Omental fat pad (tissue), 4 donors: ENCODE data around the gene SGMS2. TPM values are rescaled to one million over a fixed set of nuclear protein-coding genes. Genes with fewer than 3 reads are reported as not detected.

ENCODE experiments used
- ATAC-seq: fragments of 150-250 bp; one replicate; pipeline ENCODE4 v1.9.1; 2016; ENCODE audit warnings: mild to moderate bottlenecking, moderate library complexity; ENCODE audit not compliant: low FRiP score
- DNase-seq: peaks from one replicate; pipeline ENCODE4 v3.0.0-alpha.2; 2019; ENCODE audit warnings: low spot score
- CTCF ChIP-seq, 3 donors: fragments of 450-650 bp; IDR thresholded peaks; one replicate each; pipeline ENCODE4 v1.5.1; 2016 to 2017; ENCODE audit warnings: antibody characterized with exemption in 3 of 3, mild to moderate bottlenecking in 3 of 3, moderate library complexity in 2 of 3
- total RNA-seq, 4 donors: library from RNA; depleted of rRNA; stranded (reverse); fragments of >200 nt; gene quantifications; one replicate each; pipeline ENCODE4 v1.1.0, GENCODE V29; 2016

The SGMS2 gene
- total RNA-seq, 4 donors from 2014 or later, result 20.2 to 473 (median 149) TPM

GRCh38 chr4:107876099-107876498 lies 51.4 kb downstream of the SGMS2 start:
- ATAC-seq (no peak), DNase-seq (no peak)
- no peak for TF ChIP-seq CTCF (IDR thresholded peaks at IDR 0.05)

GRCh38 chr4:107877361-107877760 lies 52.6 kb downstream of the SGMS2 start:
- ATAC-seq, result no peak
- TF ChIP-seq CTCF (IDR thresholded peaks at IDR 0.05), result no peak
- no peak for DNase-seq

- TF ChIP-seq CTCF (IDR thresholded peaks at IDR 0.05), result no peak
- DNase-seq, result no peak
- no peak for ATAC-seq
Measured at GRCh38 chr4:107885865-107886264, 61.1 kb downstream of the SGMS2 start.

- DNase-seq (no peak), ATAC-seq (no peak)
- TF ChIP-seq CTCF (IDR thresholded peaks at IDR 0.05), result no peak
Measured at GRCh38 chr4:107888237-107888636, 63.5 kb downstream of the SGMS2 start.

- no peak for TF ChIP-seq CTCF (IDR thresholded peaks at IDR 0.05)
- DNase-seq (no peak), ATAC-seq (no peak)
Measured at GRCh38 chr4:107890779-107891178, 66.0 kb downstream of the SGMS2 start.

GRCh38 chr4:107891299-107891698 lies 66.6 kb downstream of the SGMS2 start:
- ATAC-seq (no peak), DNase-seq (no peak)
- TF ChIP-seq CTCF (IDR thresholded peaks at IDR 0.05), result no peak

GRCh38 chr4:107893171-107894137 lies 68.7 kb downstream of the SGMS2 start:
- TF ChIP-seq CTCF (IDR thresholded peaks at IDR 0.05), result no peak
- ATAC-seq (no peak), DNase-seq (no peak)
